Stimulated activated CD8-positive, alpha-beta memory T cell treated with anti-CD3 and anti-CD28 coated beads, Interleukin-7, amount 100 ng/mL, for 1 hour (primary cell): ENCODE data around the gene MYO1H.
"Not testable (repeated sequence)": the region's sequence is repeated elsewhere in the genome, so short reads cannot be mapped to it uniquely, and the experiment has no call there.

Experiments used
- DNase-seq, 2 donors: peaks; one replicate each; pipeline ENCODE4 v3.0.0-alpha.2; 2020; ENCODE audit warnings: low read depth in 2 of 2

MYO1H gene, protein sequence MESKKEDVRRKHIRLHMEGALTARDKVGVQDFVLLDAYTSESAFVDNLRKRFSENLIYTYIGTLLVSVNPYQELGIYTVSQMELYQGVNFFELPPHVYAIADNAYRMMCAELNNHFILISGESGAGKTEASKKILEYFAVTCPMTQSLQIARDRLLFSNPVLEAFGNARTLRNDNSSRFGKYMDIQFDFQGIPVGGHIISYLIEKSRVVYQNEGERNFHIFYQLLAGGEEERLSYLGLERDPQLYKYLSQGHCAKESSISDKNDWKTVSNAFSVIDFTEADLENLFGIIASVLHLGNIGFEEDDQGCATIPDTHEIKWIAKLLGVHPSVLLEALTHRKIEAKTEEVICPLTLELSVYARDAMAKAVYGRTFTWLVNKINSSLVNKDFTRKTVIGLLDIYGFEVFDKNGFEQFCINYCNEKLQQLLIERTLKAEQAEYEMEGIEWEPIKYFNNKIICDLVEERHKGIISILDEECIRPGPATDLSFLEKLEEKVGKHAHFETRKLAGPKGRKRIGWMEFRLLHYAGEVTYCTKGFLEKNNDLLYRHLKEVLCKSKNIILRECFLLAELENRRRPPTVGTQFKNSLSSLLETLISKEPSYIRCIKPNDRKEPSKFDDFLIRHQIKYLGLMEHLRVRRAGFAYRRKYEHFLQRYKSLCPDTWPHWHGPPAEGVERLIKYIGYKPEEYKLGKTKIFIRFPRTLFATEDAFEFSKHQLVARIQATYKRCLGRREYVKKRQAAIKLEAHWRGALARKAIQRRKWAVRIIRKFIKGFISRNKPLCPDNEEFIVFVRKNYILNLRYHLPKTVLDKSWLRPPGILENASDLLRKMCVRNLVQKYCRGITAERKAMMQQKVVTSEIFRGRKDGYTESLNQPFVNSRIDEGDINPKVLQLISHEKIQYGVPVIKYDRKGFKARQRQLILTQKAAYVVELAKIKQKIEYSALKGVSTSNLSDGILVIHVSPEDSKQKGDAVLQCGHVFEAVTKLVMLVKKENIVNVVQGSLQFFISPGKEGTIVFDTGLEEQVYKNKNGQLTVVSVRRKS

GRCh38 chr12:109347589-109347988 is at the start of gene MYO1H:
Gene MYO1H, plus strand, starts transcription at chr12:109347900. Its CDS starts 61 bp downstream, at chr12:109347961.
- DNase-seq = no peak

GRCh38 chr12:109299849-109300248 is 47.9 kb upstream of the MYO1H start:
- DNase-seq = no peak

- no peak for DNase-seq
Observed at GRCh38 chr12:109301643-109302168, 46.0 kb upstream of the MYO1H start.

- DNase-seq = no peak
Observed at GRCh38 chr12:109302358-109302757, 45.3 kb upstream of the MYO1H start.

DNA sequence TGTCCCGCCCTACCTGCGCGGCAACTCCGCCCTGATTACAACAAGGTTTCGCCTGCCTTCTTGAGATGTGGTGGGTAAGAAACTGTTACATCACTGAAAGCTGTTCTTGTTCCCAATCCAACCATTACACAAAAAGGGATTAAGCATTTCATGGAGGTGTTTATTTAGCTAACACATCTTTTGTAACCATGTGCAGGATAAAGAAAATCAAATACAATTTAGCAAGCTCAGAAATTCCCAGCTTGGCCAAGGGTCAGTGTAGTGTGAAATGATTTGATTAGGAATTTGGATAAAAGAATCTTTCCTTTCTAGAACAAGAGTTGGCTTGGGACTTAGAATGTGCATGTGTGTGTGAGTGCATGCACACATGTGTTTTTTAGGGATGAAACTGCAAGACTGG is 44.9 kb upstream of the MYO1H start:
- no peak for DNase-seq

DNA sequence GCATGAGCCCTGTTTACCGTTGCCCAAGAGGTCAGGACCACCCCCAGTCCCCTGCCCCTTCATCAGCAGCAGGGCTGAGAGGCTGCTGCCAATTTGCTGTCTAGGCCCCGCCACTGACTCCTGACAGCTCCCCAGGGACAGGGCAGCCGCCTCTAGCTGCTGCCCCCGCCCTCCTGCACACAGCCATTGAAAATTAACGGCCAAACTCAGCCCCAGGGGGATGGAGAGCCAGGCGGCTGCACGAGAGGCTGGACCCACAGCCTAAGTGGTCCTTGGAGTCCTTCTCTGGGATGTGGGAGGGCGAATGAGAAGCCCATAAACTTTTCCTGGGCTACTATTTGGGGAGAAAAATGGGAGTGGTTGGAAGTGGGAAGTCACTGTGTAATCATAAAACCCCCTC is 43.2 kb upstream of the MYO1H start:
- no peak for DNase-seq

DNA sequence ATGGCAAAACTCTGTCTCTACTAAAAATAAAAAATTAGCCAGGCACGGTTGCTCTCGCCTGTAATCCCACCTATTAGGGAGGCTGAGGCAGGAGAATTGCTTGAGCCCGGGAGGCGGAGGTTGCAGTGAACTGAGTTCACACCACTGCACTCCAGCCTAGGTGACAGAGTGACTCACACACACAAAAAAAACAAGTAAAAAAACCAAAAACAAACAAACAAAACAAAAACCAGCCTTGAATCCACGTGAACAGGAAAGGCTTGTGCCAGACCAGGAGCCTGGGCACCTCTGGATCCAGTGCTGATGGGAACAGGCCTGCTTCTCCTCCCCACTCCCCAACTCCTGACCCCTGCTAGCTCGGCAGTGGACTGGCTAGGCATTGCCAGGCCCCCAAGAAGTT is 42.2 kb upstream of the MYO1H start:
- DNase-seq = no peak

GRCh38 chr12:109307051-109307450 is 40.6 kb upstream of the MYO1H start:
- DNase-seq = no peak

GRCh38 chr12:109308534-109309380 is 38.9 kb upstream of the MYO1H start, which contains the start of gene FOXN4:
Gene FOXN4, minus strand, starts transcription at chr12:109309284. Its CDS starts 963 bp downstream, at chr12:109308321.
- DNase-seq = no peak

- DNase-seq = no peak
Observed at GRCh38 chr12:109309381-109310246, 38.1 kb upstream of the MYO1H start.

DNA sequence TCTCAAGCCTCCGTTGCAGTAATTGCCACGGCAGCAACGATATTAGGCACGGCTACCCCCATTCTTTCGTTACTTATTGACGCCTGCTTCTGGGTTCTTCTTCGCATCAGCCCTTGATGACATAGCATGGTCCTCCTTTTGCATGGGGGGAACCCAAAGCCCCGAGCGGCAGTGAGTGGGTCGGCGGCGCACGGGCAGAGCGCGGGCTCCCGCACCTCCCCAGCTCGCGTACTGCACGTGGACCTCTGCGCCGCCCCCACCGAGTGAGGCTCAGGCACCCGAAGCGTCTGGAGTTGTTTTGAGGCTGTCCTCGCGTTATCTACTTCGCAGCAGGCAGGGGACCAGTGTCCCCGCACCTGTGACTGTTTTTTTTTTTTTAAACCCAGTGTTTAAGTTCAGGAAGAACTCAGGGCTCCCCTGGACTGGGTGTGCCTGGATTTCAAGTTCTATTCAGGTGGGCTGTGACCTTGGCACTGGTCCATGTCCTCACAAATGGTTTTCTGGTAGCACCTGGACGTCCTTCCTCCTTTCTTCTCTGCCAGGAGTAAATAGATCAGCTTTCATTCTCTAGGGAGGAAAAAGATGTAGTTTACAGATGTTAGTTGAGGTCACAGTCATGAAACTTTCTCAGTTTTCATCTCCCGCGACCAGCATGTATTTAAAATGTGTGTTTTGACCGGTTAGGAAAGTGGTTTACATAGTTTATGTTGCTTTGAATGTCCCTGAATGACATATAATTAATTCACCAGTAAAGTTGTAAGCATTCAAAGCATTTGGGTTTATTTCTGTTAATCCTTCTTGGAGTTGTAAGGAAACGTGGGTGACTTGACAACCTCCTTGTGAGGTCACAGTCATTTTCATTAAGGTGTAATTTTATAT is 37.2 kb upstream of the MYO1H start:
- DNase-seq = no peak

- DNase-seq = not testable (repeated sequence)
Observed at GRCh38 chr12:109321294-109321693, 26.4 kb upstream of the MYO1H start.

GRCh38 chr12:109329003-109329402 is 18.7 kb upstream of the MYO1H start:
- DNase-seq = no peak

DNA sequence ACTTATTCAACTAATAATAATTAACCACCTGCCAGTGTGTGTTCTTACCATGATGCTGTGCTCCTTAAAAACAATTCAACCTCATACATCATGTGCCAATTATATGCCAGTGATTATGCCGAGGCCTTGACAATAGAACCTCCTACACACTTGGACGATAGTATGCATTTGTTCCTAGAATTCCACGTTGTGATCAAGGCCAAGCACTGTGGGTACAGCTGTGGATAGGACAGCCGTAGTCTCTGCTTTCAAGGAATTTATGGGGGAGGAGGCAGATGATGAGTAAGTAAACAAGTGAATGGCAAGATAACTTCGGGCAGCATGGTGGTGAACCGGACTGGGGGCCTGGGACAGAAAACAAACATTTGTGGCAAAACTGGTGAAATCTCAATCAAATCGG is 18.0 kb upstream of the MYO1H start:
- DNase-seq = no peak

DNA sequence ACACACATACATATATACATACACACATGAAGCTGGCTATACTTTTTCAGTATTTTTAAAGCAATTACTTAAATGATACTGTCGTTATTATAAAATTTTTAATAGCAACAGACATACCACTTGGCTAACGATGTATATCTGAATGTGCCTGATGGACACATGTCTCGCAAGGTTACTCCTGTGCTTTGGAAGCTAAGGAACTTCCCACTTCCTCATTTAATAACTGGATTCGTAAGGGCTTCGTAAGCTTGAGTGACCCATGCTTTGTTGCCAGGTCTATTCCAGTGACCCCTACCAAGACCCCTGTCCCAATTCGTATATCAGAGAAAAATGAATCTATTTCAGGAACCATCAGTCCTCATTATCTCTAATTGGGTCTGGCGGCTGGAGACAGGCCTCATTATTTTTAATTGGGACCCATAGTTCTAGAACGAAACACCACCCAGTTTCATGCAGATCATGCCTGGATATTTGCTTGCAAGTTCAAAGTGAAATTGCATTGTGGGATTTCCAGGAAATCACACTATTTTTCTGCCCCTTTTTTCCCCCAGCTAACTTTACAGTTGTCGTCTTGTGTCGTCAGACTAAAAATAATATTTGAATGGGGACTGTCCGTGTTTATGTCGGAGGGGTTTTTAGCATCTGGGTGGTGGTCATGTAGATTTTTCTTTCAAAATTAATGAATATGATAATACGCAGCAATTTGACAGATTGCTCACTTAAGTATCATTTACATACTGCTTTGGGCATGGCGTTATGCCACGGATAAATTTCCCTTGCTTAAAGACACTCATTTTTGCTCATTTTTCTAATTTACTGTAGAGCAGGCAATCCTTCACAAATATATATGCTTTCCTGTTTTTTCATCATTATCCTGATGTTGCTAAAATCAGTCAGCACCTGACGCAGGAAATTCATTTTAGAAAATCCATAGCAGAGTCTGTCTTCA is 17.1 kb upstream of the MYO1H start:
- no peak for DNase-seq

- DNase-seq = no peak
Observed at GRCh38 chr12:109331301-109331952, 16.3 kb upstream of the MYO1H start.

DNA sequence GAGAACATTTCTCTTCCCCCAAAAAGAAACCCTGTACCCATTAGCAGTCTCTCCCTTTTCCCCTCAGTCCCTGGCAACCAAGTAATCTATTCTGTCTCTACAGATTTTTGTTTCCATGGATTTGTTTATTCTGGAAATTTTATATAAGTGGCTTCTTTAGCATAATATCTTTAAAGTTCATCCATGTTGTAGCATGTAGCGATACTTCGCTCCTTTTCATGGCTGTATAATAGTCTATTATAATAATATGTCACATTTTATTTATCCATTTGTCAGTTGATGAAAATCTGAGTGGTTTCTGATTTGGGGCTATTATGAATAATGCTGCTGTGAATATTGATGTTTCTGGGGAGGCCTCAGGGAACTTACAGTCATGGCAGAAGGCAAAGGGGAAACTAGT is 12.8 kb upstream of the MYO1H start:
- DNase-seq = no peak

GRCh38 chr12:109336593-109336992 is 11.1 kb upstream of the MYO1H start:
- DNase-seq = no peak
